Liver (tissue), 3 donors: Measurements from ENCODE around the gene MYLK3.

Experiments used
- CTCF ChIP-seq: fragments of 150-350 bp; IDR thresholded peaks from 2 replicates; pipeline ENCODE4 v1.5.1; 2017; ENCODE audit warnings: improper control_type of control experiment, low read depth, low read length; ENCODE audit not compliant: missing input control
- JUND ChIP-seq, 2 donors: IDR thresholded peaks; 2 replicates each; pipeline ENCODE4 v1.6.1; 2016; ENCODE audit warnings: antibody characterized with exemption in 2 of 2
- MAX ChIP-seq: IDR thresholded peaks from 2 replicates; pipeline ENCODE4 v1.6.1; 2016; ENCODE audit warnings: antibody characterized with exemption
- donor health status: healthy.
- donor health status: healthy.

DNA sequence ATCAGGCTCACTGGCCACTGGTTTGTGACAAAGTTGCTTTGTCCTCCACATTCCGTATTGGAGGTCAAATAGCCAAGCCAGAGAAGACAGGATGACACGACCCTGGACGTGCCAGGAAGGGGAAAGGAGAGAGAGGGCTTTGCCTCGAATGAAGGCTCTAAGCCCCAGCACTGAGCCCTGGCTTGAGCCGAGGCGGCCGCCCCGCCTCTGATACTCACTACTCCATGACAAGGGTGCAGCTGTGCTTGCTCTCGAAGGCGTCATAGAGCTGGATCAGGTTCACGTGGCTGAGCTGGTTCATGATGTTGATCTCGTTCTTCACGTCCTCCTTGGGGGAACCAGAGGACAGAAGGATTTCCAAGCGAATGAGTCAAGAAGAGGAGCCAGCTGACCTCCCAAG lies 19.3 kb downstream of the MYLK3 start:
- TF ChIP-seq CTCF = no peak
- TF ChIP-seq MAX = no peak
- TF ChIP-seq JUND (IDR thresholded peaks at IDR 0.05) = no peak
